GM19023 (cell line): ENCODE results near the gene ARMC6.
"Not testable (repeated sequence)": the region's sequence is repeated elsewhere in the genome, so short reads cannot be mapped to it uniquely, and the experiment has no call there.

ENCODE experiments used
- ATAC-seq: cut with Tn5 transposase; IDR thresholded peaks from one replicate; pipeline ENCODE4 v1.9.1; 2021; ENCODE audit warnings: mild to moderate bottlenecking, moderate library complexity; ENCODE audit not compliant: unreplicated experiment

ARMC6 gene

DNA sequence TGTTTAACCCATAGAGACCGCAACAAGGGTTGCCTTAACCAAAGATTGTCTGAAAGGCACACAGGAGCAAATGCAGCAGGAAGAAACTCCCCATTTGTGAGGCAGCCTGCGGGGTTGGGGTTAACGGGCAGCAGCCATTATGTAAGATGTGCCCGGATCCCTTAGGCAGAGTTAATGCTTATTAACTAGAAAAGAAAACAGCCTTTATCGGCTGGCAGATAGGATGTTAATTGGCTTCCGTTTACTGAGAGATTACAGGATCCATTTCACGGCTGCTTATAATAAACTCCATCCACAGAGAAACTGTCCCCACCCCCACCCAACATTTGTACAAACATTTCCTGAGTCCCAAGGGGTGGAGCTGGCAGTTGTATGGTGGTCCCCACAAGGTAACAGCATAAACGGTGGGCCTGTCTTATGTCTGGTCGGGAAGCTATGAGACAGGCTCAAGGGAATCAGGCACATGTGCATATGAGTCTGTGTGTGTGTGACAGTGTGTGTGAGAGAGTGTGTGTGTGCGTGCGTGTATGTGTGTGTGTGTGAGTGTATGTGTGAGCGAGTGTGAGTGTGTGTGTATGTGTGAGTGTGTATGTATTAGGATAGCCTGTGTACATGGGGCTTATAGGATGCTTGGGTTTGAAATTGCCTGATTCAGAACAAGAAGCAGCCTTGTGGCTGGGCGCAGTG, 40.9 kb downstream of the ARMC6 start:
- no peak for ATAC-seq

DNA sequence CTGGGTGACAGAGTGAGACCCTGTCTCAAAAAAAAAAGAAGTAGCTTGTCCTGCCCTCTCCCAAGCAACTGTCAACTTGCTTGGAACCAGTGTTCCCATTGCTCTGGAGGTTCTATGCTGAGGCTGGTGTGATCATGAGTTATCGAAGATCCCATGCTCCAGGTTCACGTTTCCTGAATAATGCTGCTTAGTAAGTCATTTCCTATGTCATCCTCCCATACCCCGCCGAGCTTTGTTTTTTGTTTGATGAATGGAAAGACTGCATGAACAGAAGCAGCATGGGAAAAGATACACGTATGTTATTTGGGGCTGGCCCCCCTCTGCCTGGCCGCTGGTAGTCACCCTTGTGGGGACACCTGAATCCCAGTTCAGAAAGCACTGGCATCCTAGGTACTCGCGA, 41.7 kb downstream of the ARMC6 start:
- no peak for ATAC-seq

DNA sequence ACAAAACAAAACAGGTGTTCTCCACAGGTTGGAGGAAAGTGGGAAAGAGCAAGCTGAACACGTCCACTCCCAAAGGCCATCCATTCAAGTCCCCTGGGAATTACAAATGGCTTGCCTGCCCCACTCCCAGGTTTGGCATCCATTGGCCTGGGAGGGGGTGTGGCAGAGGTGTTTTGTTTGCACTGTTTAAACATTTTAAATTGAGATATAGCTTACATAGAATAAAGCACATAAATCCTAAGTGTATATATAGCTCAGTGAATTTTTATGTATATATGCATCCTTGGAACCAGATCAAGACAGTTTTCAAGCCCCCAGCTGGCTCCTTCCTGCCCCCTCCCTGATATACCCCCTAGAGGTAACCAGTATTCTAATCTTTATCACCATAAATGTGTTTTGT, 43.1 kb downstream of the ARMC6 start:
- no peak for ATAC-seq

DNA sequence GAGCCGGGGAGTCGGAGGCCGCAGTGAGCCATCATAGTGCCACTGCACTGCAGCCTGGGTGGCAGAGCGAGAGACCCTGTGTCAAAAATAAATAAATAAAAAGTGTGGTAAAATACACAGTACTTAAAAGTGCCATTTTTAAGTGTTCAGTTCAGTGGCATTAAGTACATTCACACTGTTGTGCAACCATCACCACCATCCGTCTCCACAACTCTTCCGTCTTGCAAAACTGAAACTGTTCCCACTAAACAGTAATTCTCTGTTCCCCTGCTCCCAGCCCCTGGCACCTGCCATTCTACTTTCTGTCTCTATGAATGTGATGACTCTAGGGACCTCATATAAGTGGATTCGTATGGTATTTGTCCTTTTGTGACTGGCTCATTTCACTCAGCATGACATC, 43.7 kb downstream of the ARMC6 start:
- ATAC-seq: no peak

DNA sequence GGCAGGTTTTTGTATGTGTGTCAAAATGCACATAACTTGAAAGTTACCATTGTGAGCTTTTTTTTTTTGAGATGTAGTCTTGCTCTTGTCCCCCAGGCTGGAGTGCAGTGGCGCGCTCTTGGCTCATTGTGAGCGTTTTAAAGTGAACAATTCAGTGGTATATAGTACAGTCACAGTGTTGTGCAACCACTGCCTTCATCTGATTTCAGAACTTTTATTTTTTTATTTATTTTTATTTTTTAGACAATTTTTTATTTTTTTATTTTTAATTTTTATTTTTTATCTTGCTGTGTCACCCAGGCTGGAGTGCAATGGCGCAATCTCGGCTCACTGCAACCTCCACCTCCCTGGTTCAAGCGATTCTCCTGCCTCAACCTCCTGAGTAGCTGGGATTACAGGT, 45.4 kb downstream of the ARMC6 start:
- no peak for ATAC-seq

DNA sequence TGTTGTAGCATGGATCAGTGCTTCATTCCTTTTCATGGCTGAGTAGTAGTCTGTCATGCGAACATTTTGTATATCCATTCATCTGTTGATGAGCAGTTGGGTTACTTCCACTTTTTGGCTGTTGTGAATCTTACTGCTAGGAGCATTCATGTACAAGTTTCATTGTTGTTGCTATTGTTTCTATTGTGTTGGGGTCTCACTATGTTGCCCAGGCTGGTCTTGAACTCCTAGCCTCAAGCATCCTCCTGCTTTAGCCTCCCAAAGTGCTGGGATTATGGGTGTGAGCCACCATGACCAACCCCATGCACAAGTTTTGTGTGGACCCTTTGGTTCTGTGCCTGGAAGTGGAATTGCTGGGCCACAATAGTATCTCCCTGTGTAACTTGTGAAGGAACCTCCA, 46.2 kb downstream of the ARMC6 start:
- no peak for ATAC-seq

DNA sequence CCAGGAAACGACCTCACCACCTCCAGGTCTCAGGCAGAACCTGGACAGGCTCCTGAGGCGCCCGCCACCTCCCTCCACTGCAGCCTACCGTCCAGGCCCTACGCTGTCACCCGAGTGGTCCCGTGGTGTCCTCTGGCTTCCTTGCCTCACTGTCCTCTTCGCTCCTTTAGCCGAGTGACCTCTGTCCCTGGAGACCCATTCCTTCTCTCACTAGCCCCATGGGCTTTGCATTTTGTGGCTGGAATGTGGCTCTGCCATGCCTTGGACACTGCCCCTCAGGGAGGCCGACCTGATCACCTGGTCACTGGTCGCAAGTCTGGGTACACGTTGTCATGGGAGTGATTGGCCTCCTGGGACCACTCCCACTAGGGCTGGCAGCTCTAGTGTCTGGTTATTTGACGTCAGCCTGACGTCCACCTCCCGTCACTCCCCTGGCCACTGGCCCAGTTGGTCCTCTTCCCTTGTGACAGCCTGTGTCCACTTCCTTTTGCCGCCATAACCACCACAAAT, 48.3 kb downstream of the ARMC6 start:
- no peak for ATAC-seq

DNA sequence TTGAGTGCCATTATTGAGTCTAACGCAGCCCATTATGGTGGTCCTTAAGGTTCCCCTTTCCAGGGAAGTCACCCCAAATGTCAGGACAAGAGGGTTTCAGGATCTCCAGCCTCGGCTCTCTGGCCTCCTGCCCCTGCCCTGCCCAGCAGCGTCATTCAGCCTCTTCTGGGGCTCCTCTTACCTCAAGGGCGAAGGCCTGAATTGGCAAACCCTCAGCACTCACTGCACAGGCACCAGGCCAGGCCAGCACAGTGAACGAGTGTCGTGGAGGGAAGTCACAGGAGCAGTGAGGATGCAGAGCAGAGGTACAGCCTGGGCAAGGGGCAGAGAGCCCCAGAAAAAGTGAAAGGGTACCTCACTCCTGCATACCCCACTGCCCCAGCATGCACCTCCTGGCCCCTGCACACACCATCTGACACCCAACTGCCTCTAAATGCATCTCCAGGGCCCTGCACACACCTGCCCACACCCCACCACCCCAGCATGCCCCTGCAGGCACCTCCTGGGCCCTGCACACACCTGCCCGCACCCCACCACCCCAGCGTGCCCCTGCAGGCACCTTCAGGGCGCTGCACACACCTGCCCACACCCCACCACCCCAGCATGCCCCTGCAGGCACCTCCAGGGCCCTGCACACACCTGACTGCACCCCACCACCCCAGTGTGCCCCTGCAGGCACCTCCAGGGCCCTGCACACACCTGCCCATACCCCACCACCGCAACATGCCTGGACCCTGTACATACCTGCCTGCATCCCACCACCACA, 50.2 kb downstream of the ARMC6 start:
- no peak for ATAC-seq

DNA sequence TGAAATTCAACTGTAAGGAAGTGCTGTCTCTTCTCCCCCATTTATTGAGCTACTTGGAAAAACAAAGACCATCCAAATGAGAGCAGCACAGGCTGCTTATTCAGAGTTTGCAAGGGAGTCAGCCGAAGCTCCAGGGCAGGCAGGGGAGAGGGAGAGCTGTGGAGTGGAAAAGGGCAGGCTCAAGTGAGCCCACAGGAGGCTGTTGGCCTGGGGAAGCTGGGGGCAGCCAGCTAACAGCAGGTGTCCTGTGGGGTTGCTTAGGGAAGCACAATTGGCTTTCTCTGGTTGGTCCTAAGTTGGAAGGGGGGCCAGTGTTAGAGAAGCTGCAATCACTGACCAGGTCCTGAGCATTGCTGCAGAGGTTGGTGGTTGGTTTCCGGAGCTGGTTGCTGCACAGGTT, 54.3 kb downstream of the ARMC6 start:
- ATAC-seq: no peak

DNA sequence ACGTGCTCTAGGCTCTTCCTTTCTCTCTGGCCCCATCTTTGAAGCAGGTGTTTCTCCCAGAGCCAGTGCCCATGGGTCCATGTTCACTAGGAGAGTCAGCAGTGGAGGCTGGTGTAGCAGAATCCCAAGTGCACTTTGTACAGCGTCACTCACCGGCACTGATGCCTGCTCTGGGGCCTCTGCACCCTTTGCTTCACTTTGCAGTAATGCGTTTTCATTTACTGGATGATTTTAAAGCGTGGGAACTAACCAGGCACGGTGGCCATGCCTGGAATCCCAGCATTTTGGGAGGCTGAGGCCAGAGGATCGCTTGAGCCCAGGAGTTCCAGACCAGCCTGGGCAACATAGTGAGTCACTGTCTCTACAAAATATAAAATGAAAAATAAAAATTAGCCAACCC, 61.1 kb downstream of the ARMC6 start:
- ATAC-seq: no peak

DNA sequence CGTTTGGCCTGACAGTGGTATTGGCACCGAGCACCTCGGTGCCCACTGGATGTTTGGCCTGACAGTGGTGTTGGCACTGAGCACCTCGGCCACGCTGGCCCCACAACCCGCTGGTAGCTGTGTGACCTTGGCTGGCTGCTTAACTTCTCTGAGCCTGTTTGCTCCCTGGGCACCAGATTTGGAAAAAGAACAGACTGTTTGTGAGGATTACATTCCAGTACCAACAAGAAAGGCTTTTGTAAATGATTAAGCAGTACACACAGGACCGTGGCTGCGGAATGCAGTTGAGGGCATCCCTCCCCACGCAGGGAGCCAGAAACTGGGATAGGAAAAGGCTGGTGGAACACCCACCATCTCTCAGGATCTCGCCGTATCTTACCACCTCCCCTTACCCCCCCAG, 62.3 kb downstream of the ARMC6 start:
- no peak for ATAC-seq

DNA sequence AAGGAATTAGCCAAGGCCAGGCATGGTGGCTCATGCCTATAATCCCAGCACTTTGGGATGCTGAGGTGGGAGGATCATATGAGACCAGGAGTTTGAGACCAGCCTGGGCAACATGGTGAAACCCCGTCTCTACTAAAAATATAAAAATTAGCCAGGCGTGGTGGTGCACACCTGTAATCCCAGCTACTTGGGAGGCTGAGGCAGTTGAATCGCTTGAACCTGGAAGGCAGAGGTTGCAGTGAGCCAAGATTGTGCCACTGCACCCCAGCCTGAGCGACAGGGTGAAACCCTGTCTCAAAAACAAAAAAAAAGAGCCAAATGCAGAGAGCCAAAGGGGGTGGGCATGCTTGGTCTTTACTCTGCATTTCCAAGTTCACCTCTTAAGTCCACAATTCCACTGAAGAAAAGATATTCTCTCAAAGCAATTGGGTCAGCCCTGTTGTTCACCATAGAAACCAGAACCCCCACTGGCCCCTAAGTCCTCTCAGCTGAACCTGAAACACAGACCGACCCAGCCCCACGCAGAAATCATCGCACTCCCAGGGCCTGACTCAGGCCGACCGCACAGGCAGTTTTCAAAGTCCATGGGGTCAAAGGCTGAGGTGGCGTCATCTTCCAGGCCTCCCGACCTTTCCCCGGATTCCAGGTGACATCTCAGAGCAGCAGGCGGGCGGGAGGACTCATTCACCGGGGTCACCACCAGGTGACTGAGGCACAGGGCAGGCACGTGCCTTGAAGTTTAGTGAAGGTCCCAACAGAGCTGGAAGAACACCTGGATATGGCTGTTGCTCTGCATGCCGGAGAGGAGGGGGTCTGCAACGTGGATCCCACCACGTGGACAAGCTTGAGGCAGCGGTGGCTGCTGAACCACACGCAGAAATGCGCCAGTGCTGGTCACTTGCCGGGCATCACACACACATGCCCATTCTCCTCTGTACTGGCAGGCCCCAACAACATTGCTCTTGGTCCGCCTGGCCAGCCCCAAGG, 63.5 kb downstream of the ARMC6 start:
- ATAC-seq: no peak

DNA sequence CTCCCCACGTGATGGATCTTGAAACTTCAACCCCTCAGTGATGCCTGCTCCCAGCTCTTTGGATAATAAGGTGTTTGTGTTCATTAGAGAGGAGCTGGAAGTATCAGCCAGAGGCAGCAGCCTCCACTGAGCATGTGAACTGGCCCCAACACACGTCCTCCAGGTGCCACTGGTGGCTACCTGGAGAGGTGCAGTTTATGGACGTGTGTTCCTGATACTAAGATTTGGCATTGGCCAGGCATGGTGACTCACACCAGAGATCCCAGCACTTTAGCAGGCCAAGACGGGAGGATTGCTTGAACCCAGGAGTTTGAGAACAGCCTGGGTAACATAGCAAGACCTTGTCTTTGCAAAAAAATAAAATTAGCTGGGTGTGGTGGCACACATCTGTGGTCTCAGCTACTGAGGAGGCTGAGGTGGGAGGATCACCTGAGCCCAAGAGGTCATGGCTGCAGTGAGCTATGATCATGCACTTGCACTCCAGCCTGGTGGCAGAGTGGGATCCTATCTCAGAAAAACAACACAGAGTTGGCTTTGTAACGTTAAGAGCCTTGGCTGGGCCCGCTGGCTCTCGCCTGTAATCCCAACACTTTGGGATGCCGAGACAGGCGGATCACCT, 64.8 kb downstream of the ARMC6 start:
- no peak for ATAC-seq

DNA sequence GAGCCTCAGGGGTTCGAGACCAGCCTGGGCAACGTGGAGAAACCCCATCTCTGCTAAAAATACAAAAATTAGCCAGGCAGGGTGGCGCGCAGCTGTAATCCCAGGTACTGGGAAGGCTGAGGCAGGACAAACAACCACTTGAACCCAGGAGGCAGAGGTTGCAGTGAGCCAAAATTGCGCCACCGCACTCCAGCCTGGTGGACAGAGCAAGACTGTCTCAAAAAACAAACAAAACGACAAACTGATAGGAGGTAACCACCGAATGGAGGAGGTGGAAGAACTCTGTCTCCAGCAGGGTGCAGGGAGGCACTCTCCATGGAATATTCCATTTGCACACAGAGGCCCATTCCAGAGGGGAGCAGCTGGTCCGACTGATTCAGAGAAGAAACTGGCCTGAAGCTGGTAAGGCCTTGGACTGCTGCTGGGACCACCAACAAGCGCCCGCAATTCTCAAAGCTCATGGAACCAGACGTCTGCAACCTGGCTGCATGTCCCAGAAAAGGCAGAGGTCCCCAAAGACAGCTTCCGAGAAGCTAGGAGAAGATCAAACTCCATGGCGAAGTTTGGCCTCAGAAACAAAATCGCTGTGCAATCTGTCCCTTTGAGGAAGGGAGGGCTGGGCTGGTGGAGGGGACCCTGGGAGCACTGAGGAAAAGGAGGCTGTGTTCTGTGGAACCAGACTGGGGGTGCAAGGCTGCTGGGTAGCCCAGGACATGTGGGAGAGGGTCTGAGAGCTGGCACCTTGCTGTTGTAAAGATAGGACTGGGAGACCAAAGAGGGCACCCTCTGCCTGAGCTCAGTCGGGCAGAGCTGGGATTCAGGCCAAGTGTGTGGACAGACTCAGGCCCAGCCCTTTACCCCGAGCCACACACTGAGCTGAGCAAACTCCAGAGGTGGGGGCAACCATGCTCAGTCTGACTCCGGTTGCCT, 65.6 kb downstream of the ARMC6 start:
- no peak for ATAC-seq

DNA sequence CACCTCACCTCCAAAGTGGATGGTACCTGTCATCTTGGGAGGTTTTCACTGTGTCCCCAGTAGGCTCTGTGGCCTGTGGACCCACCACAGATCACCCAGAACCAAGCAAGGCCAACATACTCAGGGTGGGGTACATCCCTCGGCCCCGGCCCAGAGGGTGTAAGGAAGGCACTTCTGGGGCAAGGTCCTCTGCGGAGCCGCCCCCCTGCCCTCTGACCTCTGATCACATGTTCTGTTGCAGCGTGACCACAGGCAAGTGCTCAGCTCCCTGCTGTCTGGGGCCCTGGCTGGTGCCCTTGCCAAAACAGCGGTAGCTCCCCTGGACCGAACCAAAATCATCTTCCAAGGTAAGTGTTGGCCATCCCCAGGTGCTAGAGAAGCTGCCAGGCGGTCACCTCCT, 68.1 kb downstream of the ARMC6 start:
- no peak for ATAC-seq

DNA sequence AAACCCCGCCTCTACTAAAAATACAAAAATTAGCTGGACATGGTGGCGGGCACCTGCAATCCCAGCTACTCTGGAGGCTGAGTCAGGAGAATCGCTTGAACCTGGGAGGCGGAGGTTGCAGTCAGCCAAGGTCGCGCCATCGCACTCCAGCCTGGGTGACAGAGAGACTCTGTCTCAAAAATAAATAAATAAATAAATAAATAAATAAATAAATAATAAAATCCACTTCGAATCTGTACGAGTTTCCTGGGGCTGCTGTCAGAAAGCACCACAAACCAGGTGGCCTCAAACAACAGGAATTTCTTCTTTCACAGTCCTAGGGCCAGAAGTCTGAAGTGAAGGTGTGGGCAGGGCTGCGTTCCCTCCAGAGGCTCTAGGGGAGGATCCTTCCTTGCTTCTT, 69.2 kb downstream of the ARMC6 start:
- not testable (repeated sequence) for ATAC-seq

DNA sequence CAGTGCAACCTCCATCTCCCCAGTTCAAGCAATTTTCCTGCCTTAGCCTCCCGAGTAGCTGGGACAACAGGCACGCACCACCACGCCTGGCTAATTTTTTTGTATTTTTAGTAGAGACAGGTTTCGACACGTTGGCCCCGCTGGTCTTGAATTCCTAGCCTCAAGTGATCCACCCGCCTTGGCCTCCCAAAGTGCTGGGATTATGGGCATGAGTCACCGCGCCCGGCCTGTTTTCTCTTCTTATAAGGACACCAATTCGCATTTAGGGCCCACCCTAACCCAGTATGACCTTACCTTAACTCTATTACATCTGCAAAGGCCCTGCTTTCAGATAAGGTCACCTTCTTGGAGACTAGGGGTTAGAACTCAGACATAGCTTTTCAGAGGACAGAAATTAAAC, 69.8 kb downstream of the ARMC6 start:
- no peak for ATAC-seq

DNA sequence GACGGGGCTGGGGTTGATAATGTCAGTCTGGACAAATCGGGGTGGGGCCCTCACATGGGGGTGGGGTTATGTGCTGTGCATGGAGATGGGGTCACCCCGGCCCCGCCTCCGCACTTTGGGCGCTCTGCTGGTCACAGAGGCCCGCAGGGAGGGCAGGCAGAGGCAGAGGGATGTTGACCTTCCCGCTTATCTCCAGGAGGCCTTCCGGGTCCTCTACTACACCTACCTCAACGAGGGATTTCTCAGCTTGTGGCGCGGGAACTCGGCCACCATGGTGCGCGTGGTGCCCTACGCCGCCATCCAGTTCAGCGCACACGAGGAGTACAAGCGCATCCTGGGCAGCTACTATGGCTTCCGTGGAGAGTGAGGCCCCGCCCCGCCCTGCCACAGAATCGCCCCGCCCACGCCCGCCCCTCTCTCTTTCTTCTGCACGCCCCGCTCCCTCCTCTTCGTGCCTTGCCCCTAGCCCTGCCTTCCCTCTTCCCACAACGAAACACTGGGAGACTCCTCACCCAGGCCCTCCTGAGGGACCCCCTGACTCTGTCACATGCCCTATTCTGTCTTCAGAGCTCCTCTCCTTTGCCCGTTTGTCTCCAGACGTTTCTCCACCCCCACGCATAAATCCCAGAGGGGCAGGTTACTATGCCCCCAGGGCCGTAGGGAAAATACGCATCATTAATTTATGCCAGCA, 72.1 kb downstream of the ARMC6 start:
- no peak for ATAC-seq

DNA sequence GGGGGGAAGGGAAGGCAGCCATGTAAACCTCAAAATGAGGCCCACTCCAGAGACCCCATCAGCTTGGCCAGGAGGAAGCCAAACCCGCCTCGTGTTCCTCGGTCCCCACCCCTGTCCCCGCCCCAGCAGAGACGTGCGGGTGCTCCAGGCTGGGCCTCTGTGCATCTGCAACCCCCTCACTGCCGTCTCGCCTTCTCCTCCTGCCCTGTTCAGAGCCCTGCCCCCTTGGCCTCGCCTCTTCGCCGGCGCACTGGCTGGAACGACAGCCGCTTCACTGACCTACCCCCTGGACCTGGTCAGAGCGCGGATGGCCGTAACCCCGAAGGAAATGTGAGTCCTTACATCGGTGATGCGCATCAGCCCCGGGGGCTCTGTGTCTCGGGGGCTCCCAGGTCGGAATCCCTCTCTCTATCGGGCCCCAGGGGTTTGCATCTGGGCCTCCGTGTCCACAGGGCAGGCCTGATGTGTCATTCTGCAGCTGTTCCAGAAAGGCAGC, 72.7 kb downstream of the ARMC6 start:
- ATAC-seq: no peak
